PFSK-1 (cell line): ENCODE data around the gene DDX43.

Experiments used
- FOXP2 ChIP-seq: optimal IDR thresholded peaks from 2 replicates; pipeline ENCODE3; 2011; ENCODE audit warnings: borderline replicate concordance, control low read depth, inconsistent platforms; ENCODE audit not compliant: insufficient read depth; ENCODE audit errors: extremely low read length, extremely low read depth
- POLR2AphosphoS5 ChIP-seq: IDR thresholded peaks from 2 replicates; pipeline ENCODE4 v1.6.1; 2012; ENCODE audit warnings: low read depth, mild to moderate bottlenecking, control low read depth, low read length, moderate library complexity
- SIN3A ChIP-seq: IDR thresholded peaks from 2 replicates; pipeline ENCODE4 v1.6.1; 2012; ENCODE audit warnings: mild to moderate bottlenecking, low read length, moderate library complexity, borderline replicate concordance; ENCODE audit not compliant: insufficient read depth
- TAF1 ChIP-seq: IDR thresholded peaks from 2 replicates; pipeline ENCODE4 v1.6.1; 2012; ENCODE audit warnings: low read length, control low read depth, borderline replicate concordance; ENCODE audit not compliant: insufficient read depth
- TF ChIP-seq, protein P1 (sequence below), 2 experiments: IDR thresholded peaks; 2 replicates each; pipeline versions ENCODE4 v1.6.1 to v1.8.0; 2011 to 2012; ENCODE audit warnings: low read depth in 2 of 2, low read length in 2 of 2, control low read depth in 1 of 2, inconsistent platforms in 1 of 2, mild to moderate bottlenecking in 1 of 2, moderate library complexity in 1 of 2; ENCODE audit not compliant: insufficient read depth in 1 of 2

The DDX43 gene

GRCh38 chr6:73391675-73392074 lies 3.0 kb upstream of the DDX43 start:
- no peak for TF ChIP-seq FOXP2
- TF ChIP-seq POLR2AphosphoS5, result no peak
- TF ChIP-seq SIN3A, result no peak
- TF ChIP-seq TAF1, result no peak
- TF ChIP-seq, protein P1, sequence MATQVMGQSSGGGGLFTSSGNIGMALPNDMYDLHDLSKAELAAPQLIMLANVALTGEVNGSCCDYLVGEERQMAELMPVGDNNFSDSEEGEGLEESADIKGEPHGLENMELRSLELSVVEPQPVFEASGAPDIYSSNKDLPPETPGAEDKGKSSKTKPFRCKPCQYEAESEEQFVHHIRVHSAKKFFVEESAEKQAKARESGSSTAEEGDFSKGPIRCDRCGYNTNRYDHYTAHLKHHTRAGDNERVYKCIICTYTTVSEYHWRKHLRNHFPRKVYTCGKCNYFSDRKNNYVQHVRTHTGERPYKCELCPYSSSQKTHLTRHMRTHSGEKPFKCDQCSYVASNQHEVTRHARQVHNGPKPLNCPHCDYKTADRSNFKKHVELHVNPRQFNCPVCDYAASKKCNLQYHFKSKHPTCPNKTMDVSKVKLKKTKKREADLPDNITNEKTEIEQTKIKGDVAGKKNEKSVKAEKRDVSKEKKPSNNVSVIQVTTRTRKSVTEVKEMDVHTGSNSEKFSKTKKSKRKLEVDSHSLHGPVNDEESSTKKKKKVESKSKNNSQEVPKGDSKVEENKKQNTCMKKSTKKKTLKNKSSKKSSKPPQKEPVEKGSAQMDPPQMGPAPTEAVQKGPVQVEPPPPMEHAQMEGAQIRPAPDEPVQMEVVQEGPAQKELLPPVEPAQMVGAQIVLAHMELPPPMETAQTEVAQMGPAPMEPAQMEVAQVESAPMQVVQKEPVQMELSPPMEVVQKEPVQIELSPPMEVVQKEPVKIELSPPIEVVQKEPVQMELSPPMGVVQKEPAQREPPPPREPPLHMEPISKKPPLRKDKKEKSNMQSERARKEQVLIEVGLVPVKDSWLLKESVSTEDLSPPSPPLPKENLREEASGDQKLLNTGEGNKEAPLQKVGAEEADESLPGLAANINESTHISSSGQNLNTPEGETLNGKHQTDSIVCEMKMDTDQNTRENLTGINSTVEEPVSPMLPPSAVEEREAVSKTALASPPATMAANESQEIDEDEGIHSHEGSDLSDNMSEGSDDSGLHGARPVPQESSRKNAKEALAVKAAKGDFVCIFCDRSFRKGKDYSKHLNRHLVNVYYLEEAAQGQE (IDR thresholded peaks at IDR 0.05; ENCODE audit: insufficient read depth in 1 of 2, low read depth in 2 of 2, low read length in 2 of 2), result no peak

DNA sequence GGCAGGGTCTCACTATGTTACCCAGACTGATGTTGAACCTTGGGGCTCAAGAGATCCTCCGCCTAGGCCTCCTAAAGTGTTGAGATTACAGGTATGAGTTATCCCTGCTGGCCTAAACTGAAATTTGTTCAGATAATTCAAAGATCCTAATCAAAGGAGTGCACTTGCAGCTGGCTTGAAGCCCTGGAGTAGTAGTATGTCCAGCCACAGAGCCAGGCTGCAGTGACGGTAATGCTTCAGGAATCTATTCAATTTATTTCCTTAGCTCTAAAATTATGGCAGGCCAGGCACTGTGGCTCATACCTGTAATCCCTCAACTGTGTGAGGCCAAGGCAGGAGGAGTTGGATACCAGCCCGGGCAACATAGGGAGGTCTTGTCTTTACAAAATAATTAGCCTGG lies 1.4 kb upstream of the DDX43 start:
- TF ChIP-seq SIN3A (no peak), FOXP2 (no peak), POLR2AphosphoS5 (no peak), TAF1 (no peak)
- TF ChIP-seq, protein P1 (IDR thresholded peaks at IDR 0.05; ENCODE audit: insufficient read depth in 1 of 2, low read depth in 2 of 2, low read length in 2 of 2), result no peak

GRCh38 chr6:73395875-73396274 lies 1.2 kb downstream of the DDX43 start:
- TF ChIP-seq, protein P1 (IDR thresholded peaks at IDR 0.05; ENCODE audit: insufficient read depth in 1 of 2, low read depth in 2 of 2, low read length in 2 of 2), result no peak
- TF ChIP-seq POLR2AphosphoS5, result no peak
- TF ChIP-seq FOXP2, result no peak
- no peak for TF ChIP-seq TAF1
- no peak for TF ChIP-seq SIN3A

DNA sequence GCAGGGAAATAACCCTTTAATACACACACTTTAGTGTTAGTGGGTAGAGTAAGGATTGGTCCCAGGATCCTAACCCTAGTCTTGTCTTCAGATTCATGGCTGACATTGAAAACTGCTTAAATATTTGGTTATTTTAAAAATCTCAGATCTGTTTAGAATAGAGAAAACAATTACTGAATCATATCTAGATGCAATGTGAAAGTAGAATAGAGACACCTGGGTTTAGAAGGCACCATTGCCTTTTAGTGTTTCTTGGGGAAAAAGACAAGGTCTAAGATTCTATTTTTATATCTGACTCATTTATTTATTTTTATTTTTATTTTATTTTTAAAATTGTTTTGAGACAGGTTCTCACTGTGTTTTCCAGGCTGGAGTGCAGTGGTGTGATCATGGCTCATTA lies 6.0 kb downstream of the DDX43 start:
- TF ChIP-seq, protein P1 (IDR thresholded peaks at IDR 0.05; ENCODE audit: insufficient read depth in 1 of 2, low read depth in 2 of 2, low read length in 2 of 2), result no peak
- no peak for TF ChIP-seq POLR2AphosphoS5
- no peak for TF ChIP-seq SIN3A
- no peak for TF ChIP-seq FOXP2
- TF ChIP-seq TAF1, result no peak

DNA sequence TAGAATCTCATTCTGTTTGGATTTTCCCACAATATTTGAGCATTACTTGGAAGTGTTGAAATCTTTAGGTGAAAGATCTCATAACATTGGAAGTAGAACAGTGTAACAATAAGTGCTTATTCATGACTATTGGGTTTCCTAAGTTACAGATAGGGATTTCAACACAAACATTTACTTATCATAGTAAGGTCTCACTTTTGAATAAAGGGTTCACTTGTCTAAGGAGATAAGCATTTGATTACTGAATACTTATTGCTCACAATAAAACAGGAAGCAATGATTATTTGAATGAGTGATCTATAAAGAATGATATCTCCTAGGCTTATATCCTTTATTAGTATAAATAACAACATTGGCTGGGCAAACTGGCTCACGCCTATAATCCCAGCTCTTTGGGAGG lies 14.8 kb downstream of the DDX43 start:
- TF ChIP-seq, protein P1 (IDR thresholded peaks at IDR 0.05; ENCODE audit: insufficient read depth in 1 of 2, low read depth in 2 of 2, low read length in 2 of 2), result no peak
- TF ChIP-seq SIN3A (no peak), POLR2AphosphoS5 (no peak), TAF1 (no peak), FOXP2 (no peak)
